Left ventricle myocardium inferior (tissue), 1 donor: Measurements from ENCODE around the gene ZBTB21. TPM values are rescaled to one million over a fixed set of nuclear protein-coding genes. Genes with fewer than 3 reads are reported as not detected.

Experiments used
- DNase-seq: peaks from one replicate; pipeline ENCODE4 v3.0.0-alpha.2; 2020
- H3K27ac ChIP-seq: fragments of 200-600 bp; replicated peaks from 2 replicates; pipeline ENCODE4 v1.8.0; 2021
- H3K27me3 ChIP-seq: fragments of 200-600 bp; 2 replicates; pipeline ENCODE4 v1.8.0; 2021; ENCODE audit warnings: low read depth
- H3K36me3 ChIP-seq: fragments of 200-600 bp; 2 replicates; pipeline ENCODE4 v1.8.0; 2021
- H3K4me1 ChIP-seq: fragments of 200-600 bp; 2 replicates; pipeline ENCODE4 v1.8.0; 2021
- H3K4me3 ChIP-seq: fragments of 200-600 bp; 2 replicates; pipeline ENCODE4 v1.8.0; 2021; ENCODE audit warnings: mild to moderate bottlenecking, moderate library complexity
- H3K9me3 ChIP-seq: fragments of 200-600 bp; replicated peaks from 2 replicates; pipeline ENCODE4 v1.8.0; 2021
- intact Hi-C: fragments of 100-400 bp; cut with micrococcal nuclease; formaldehyde crosslinking; loops from one replicate; pipeline ENCODE4 v1.11.0; 2022
- total RNA-seq: library from RNA; stranded (reverse); fragmentation: NEBNext Ultra II Directional; extraction: Animal tissue kit (Norgen Biotek cat#: 25700); gene quantifications from one replicate; pipeline ENCODE4 v1.2.1, GENCODE V29; 2021
- TF ChIP-seq, protein P1 (sequence below): fragments of 200-600 bp; IDR thresholded peaks from 2 replicates; pipeline ENCODE4 v1.8.0; 2021; ENCODE audit warnings: antibody characterized with exemption, mild to moderate bottlenecking, borderline replicate concordance
- donor health status: DM: no; HTN: yes; CAD: no; lungs with severe emphysema.

ZBTB21 gene
- total RNA-seq, 1 donor from 2014 or later = 4.9 TPM

DNA sequence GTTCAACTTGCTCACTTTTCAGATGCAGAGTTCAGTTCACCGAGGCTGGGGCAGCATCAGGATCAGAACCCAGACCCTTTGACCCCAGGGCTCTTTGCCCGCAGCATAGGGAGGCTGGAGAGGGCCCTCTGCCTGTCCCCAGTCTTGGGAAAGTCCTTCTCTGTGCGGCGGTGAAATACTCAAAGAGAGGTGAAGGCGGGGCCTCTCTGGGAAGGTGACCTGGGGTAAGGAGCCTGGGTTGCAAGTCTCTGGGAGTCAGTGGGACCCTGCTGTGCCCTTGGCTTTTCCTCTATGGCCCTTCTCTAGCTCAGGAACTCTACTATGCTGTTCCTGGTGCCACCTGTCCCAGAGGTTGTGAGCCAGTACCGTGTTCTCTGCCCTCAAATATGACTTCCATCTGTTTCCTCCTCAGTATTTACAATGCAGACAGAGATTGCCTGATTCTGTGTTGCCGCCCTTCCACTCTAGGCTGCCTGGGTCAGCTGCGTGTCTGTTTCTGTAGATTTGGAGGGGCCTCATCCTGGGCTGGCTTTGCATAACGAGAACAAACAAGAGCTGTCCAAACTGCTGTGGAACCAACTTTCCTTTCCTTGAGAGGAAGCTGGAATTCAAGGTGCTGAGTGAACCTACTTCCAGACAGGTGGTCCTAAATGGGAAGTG lies 18.7 kb upstream of the ZBTB21 start:
- TF ChIP-seq, protein P1, sequence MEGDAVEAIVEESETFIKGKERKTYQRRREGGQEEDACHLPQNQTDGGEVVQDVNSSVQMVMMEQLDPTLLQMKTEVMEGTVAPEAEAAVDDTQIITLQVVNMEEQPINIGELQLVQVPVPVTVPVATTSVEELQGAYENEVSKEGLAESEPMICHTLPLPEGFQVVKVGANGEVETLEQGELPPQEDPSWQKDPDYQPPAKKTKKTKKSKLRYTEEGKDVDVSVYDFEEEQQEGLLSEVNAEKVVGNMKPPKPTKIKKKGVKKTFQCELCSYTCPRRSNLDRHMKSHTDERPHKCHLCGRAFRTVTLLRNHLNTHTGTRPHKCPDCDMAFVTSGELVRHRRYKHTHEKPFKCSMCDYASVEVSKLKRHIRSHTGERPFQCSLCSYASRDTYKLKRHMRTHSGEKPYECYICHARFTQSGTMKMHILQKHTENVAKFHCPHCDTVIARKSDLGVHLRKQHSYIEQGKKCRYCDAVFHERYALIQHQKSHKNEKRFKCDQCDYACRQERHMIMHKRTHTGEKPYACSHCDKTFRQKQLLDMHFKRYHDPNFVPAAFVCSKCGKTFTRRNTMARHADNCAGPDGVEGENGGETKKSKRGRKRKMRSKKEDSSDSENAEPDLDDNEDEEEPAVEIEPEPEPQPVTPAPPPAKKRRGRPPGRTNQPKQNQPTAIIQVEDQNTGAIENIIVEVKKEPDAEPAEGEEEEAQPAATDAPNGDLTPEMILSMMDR = no peak
- peaks cover 11% of the 10 kb centered on the region for H3K4me1 ChIP-seq
- no peaks in the 10 kb centered on the region for H3K36me3 ChIP-seq
- intact Hi-C loops = no loop called here
- no peaks in the 10 kb centered on the region for H3K9me3 ChIP-seq
- no peak for DNase-seq
- H3K27me3 ChIP-seq = no peaks in the 10 kb centered on the region
- peak overlapping the region; percentile 24 for H3K27ac ChIP-seq
- no peak overlapping the region for H3K4me3 ChIP-seq

GRCh38 chr21:42027822-42028765 lies 17.9 kb upstream of the ZBTB21 start:
- TF ChIP-seq, protein P1 = no peak
- intact Hi-C loops = no loop called here
- no peaks in the 10 kb centered on the region for H3K36me3 ChIP-seq
- no peak overlapping the region for H3K4me3 ChIP-seq
- peak overlapping the region; percentile 24 for H3K27ac ChIP-seq
- DNase-seq = no peak
- H3K9me3 ChIP-seq = no peaks in the 10 kb centered on the region
- peaks cover 11% of the 10 kb centered on the region for H3K4me1 ChIP-seq
- no peaks in the 10 kb centered on the region for H3K27me3 ChIP-seq

GRCh38 chr21:42027085-42027821 lies 17.1 kb upstream of the ZBTB21 start:
- H3K36me3 ChIP-seq = no peaks in the 10 kb centered on the region
- no peak for DNase-seq
- TF ChIP-seq, protein P1 = no peak
- H3K4me3 ChIP-seq = no peak overlapping the region
- H3K27ac ChIP-seq = no peak overlapping the region
- H3K9me3 ChIP-seq = no peaks in the 10 kb centered on the region
- intact Hi-C loops = no loop called here
- H3K27me3 ChIP-seq = peaks cover 7% of the 10 kb centered on the region
- peaks cover 11% of the 10 kb centered on the region for H3K4me1 ChIP-seq

DNA sequence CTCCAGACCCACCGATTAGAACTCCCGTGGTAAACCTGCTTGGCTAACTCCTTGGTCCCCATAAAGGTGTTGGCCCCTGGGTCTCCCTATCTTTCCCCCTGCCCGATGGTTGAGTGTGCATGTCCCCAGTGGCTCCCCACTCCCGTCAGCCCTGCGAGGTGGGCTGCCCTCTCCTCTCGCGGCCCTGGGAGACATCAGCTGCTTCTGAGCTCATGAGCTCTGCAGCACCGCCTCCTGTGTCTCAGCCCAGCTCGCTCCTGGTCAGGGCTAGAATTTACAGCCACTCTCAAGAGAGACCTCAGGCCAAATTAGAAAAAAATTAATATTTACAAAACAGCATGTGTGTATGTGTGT lies 15.9 kb upstream of the ZBTB21 start:
- intact Hi-C loops = no loop called here
- DNase-seq = no peak
- no peaks in the 10 kb centered on the region for H3K36me3 ChIP-seq
- no peak overlapping the region for H3K4me3 ChIP-seq
- no peaks in the 10 kb centered on the region for H3K9me3 ChIP-seq
- TF ChIP-seq, protein P1 = no peak
- H3K4me1 ChIP-seq = peaks cover 14% of the 10 kb centered on the region
- peaks cover 18% of the 10 kb centered on the region for H3K27me3 ChIP-seq
- no peak overlapping the region for H3K27ac ChIP-seq

DNA sequence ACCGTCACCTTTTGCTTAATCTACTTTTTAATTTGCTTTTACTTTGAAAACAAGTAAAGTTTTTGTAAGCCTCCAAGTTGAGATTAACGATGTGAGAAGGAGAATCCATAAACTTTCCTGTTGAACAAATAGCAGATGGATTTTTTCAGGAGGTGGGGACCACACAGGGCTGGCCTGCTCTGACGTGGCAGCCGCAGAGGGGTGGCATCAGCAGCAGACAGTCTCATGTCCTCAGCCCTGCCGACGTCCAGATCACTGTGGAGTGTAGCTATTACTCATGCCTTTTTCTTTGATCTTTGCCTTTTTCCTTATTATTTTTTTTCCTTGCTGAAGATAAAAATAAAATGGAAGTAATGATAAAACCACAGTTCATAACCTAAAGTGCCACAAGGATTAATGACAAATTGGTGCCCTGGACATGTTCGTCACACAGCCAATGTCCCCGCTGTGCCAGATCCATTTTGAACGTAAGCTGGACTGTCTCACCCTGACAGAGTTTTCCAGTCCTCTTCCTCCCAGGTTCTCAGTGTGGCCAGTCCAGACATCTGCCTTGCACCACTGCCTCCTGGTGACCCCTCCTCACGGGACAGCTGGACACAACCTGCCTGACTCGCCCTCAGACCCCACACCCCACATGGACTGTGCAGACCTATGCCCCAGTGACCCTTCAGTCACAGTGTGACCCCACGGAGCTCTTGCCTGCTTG lies 15.4 kb upstream of the ZBTB21 start:
- Histone ChIP-seq H3K36me3 (no peaks in the 10 kb centered on the region), H3K4me1 (peaks cover 14% of the 10 kb centered on the region), H3K4me3 (no peak overlapping the region), H3K27me3 (peaks cover 24% of the 10 kb centered on the region), H3K27ac (no peak overlapping the region), H3K9me3 (no peaks in the 10 kb centered on the region)
- TF ChIP-seq, protein P1 = no peak
- DNase-seq = no peak
- intact Hi-C loops = no loop called here
